CD4-positive, alpha-beta T cell treated with Interleukin-4 for 1 hour (primary cell): Measurements from ENCODE around the gene COL4A4.

ENCODE experiments used
- DNase-seq, 2 donors: peaks; one replicate each; pipeline ENCODE4 v3.0.0-alpha.2; 2020 to 2022

The COL4A4 gene

DNA sequence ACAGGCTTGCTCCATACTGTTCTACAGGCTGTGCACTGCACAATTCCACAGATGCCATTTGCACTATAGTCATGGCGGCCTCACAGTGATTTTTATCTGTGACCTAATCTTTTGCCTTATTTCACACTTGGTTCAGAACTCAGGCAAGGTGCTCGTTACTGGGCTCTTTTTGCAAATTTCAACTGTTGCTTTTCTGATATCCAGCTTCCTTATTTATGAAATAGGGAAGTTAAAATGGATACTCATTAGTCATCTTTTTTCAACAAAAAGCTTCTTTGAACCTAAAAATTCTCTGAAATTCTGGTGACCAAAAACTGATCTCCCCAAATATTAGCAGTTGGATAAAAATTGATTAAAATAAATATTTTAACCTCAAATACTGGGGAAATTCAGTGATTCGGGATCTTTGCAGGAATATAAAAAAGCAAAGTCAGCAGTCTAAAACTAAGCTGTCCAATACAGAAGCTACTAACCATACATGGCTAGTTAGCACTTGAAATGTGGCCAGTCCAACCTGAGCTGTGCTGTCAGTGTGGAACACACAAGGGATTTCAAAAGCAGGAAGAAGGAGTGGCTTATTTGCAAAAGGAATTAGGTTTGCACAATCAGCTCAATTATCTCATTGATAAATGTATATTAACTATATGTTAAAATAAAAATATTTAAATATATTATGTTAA lies 134.4 kb downstream of the COL4A4 start:
- no peak for DNase-seq

DNA sequence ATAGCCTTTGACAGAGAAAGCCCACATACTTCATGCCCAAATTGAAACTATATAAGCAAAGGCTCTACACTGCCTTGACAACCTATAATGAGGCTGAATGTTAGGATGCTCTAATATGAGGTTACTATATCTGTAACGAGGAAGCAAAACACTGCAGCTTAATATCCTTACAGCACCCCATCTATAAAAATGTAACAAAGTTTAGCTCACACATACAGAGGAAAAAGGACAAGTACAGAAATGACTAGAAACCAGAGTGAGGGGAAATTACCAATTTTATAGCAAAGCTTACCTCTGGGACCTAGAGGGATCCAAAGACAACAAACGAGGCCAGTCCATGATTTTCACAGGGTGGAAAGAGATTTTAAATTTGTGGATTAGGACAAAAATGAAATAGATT lies 138.5 kb downstream of the COL4A4 start:
- no peak for DNase-seq

DNA sequence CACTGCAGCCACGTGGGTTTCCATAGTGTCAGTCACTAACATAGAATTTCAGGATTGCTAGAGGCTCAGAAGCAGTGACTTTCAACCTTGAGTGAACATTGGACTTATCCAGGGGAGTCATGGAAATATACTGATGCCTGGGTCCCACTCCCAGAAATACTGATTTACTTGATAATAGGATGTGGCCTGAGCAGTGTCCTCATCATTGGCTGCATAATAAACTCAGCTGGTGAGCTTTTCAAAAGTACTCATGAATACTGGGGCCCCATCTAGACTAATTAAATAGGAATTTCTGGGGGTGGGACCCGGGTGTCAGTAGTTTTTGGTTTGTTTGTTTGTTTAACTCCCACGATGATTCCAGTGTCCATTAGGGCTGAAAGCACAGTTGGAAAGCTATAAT lies 141.4 kb downstream of the COL4A4 start:
- DNase-seq, result no peak

DNA sequence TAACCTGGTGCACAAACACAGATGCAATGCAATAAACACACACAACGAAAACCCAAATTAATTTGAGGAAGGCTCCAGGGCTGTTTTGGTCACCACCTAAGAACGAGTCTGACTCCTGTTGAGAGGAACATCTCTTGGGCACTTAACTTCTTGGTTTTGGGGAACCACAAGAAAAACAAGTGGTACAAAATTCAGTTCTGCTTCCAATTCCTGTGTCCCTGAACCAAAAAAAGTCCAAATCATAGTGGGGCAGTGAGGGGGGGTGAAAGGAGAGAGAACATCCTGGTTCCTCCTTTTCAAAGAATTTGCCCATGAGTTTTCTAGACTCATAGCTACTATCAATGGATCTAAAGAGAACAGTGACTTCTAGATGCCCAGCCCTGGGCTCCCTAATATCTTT lies 143.6 kb downstream of the COL4A4 start:
- DNase-seq, result no peak

DNA sequence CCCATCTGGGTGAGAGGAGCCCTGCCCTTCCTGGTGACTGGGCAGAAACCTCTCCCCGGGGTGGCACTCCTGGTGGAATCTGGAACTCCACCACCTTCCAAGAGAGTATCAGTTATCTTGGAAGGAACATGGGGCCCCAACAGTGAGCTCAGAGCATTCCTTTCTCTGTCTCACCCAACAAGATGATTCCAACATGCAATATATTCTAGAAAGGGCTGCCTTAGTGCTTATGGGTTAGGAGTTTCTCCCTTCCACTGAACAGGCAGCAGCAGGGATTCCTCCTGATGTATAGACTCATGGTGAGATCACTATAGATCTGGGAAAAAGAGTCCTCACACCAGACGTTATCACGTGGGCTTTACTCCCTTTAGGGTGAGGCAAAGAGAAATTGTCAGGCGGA lies 147.1 kb downstream of the COL4A4 start:
- DNase-seq, result no peak

DNA sequence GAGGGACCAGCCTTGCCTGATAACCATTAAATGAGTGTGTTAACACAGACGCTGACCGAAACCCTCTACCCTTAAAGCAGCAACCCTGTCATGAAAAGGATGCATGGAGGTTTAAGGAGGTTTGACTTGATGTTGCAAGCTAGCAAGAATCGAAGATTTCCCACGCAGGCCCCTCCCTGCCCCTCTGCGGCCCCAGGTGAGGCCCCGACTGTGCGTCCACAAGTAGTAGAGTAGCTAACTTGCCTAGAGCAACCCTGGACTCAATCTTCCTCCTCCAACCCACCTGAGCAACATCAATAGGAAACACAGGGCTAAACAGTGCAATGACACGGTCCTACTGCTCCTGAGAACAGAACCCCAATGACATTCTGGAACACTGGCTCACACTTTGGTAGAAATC lies 150.1 kb downstream of the COL4A4 start:
- no peak for DNase-seq

DNA sequence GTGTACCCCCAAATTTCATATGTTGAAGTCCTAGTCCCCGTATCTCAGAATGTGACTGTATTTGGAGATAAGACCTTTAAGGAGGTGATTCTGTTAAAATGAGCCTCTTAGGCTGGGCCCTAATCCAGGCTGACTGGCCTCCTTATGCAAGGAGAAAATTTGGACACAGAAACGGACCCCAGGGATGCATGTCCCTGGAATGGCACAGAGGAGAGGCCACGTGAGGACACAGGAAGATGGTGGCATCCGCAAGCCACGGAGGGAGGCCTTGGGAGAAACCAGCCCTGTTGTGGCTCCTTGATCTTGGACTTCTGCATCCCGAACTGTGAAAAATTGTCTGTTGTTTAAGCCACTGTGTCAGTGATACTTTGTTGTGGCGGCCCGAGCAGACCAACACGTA lies 150.7 kb downstream of the COL4A4 start:
- DNase-seq, result no peak

DNA sequence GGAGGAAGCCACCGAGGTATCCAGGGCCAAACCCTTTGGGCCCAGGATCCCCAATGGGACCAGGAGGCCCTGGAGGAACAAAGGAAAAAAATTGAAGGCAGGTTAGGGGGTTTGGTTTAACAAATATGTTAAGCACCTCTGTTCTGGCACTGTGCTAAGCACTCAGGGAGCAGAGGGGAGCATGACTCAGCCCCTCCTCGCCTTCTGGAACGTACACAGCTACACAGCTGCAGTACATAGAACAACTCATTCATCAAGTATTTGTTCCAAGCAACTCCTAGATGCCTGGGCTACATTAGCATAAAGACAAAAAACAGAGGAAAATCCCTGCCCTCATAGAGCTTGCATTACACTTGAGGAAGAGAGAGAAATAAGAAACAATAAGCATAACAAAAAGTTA lies 153.6 kb downstream of the COL4A4 start:
- no peak for DNase-seq

DNA sequence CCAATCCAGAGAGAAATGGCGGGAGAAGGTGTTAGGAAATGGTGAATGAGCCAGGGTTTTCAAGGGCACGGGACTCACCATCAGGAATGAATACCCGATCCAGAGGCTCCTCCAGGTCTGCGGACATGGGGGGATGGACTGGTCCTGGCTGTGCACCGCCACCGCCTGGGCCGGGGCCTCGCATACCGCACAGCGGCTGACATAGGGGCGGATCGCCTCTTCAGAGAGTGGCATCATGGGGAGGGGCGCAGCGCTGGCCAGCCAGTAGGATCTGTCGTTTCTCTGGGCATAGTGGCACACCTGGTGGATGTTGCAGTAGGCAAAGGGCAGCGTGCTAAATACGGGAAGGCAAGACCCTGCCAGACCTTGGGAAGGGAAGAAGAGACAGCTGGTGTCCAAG lies 156.1 kb downstream of the COL4A4 start:
- DNase-seq, result no peak

DNA sequence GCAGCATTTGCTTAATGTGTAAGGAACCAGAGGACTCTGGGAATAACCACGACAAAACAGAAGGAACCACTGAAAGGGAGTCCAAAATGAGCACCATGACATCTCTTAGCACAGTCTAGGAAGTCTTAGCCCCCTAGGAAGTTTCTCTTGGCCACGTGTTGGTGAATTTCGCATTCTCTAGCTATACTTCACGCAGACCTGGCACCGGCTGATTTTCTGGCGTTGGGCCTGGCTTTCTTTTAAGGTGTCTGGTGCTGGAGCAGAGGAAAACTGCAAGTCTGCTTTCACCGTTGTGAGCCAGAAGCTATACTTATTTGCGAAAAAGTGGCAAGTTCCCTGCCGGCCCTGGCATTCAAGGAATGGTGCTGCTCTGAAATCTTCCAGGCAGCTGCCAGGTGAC lies 156.9 kb downstream of the COL4A4 start:
- no peak for DNase-seq

DNA sequence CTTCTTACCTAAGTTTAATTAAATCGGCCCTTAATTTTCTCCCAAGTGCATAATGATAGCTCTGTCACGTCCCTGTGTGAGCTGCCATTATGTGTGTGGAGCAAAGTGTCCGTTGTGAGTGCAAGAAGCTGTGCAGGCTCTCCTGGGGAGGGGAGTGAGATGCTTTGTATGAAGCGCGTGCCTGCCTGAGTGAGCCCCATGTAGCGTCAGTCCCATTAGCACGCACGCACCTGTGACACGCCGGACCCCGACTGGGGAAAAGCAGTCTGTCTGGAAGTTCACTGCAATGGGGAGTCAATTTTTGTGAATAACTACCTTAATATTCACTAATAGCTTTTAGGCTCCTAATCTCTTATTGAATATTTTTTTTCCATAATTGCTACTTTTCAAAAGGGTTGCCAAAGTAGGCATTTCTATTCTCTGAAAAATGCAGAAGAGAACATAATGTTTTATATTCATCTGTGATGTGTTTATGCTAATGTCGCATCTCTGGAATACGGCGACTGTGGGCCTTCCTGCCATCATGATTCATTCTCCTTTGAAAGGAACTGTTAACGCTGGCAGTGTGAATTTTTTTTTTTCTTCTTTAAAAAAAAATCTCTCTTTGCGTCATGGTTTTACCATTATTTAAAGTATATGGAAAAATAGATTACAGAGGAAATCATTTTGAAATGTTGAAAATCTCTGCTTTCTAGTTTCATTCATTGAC lies 157.7 kb downstream of the COL4A4 start:
- DNase-seq, result no peak

DNA sequence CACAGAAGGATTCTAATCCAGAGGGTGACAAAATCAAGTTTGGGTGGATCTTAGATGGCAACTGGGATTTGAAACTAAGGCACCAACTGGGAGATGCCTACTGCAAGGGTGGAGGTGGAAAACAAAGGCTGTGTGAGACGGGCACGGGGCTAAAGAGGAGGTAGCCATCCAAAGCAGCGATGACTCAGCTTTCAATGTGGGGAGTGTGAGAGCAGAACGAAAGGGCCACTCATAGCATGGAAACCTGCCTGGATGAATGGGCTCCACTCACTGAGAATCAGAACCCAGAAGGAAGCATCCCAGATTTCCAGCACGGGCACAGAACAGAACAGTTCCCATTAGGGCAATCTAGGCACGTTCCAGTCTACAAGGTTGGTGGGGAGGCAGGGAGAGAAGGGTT lies 159.5 kb downstream of the COL4A4 start:
- no peak for DNase-seq

DNA sequence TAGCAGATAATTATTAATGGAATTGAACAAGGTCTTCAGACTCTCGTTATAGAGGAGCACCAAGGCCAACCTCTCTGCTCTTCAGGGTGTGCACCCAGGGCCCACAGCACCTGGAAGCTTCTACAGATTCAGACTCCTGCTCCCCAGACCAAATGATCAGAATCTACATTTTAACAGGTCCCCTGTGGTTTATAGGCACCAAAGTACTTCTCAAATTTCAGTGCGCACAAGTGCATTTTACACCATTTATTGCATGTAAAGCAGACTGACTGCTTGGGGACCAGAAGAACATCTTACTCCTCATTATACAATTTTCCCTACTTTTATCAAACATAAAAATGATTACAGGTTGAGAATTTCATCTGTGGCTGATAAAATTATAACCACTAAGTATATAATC lies 163.9 kb downstream of the COL4A4 start:
- DNase-seq, result no peak

DNA sequence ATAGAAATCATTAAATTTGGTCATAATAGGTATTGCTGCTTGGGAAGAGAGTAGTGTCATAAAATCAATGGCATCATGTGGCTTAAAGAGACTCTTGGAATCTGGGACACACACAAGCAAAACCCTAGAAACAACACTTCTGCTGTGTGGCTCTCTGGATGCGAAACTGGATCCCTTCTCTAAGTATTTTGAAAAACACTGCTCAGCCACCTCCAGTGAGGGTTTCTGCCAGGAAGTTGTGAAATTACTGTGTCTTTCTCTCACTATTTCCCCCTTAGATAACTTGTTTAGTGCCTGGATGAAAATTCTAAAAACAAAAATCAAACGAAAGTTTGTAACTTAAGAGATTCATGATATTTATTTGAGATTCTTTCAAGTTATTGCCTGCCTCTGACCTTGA lies 164.3 kb downstream of the COL4A4 start:
- DNase-seq, result no peak

DNA sequence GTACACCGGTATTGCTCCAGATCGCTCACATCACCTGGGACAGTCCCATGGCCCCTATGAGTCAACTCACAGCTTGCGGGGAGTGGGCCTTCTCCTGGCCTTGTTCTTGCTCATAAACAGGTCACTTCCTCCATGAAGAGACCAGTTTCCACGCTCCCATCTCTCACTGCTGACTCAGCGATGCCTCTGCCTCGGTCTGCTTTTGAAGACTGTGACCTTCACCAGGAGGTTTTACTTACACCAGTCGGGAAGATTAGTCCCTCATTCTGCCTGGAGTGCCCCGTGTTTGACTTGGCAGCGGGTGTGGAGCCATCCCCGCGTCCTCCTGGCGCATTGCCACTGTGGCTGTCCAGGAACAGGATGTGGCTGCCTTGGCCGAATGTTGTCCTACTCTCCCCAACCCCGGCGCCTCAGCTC lies 168.4 kb downstream of the COL4A4 start:
- DNase-seq, result no peak

DNA sequence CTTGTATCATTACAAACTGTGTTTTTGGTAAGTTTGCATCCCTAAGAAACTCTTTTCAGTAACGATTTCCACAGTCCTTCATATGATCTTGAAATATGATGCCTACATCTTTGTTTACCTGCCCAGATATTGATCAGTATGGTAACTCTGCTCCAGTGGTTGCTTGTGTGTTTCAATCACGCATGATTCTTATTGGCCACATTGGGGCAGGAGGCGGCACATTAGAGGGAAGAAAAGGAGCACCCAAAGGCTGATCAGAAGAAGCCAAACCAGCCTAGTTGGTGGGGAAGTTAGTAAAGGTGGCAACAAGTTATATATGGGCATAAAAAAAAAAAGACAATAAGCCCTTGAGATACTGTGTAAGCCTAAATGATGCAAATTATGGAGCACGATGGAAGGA lies 169.2 kb downstream of the COL4A4 start:
- DNase-seq, result no peak

DNA sequence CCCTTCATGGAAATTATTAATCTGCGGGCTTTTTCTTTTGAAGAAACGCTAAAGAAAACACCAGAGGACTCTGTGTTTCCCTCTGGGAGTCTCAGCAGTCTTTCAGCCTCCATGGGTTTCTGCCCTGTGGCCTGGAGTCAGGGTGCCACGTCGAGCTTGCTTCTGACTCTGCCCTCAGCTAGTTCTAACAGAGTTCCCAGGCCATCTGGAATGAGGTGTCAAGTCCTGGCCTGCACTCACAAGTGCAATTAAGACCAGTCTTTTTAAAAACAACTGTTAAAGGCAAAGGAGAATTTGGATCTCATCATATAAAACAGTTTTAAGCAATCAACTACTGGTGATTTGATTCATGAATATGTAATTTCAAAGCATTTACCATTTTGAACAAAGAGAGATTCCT lies 170.8 kb downstream of the COL4A4 start:
- DNase-seq, result no peak

DNA sequence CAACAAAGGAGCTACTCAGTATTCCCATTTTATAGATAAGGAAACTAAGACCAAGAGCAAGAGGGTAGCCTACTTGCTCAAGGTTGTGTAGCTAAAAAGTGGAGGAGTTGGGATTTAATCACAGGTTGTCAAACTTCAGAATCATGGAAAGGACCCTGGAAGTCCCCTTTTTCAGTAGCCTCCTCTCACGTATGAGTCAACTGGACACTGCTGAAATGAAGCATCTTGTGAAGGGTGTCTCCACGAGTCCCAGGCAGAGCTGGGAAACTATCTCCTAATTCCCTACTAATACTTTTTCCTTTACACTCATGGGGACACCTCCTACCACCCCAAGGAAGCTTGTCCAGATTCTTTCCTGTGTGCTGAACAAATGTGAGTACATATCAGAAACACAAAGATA lies 172.3 kb downstream of the COL4A4 start:
- no peak for DNase-seq

DNA sequence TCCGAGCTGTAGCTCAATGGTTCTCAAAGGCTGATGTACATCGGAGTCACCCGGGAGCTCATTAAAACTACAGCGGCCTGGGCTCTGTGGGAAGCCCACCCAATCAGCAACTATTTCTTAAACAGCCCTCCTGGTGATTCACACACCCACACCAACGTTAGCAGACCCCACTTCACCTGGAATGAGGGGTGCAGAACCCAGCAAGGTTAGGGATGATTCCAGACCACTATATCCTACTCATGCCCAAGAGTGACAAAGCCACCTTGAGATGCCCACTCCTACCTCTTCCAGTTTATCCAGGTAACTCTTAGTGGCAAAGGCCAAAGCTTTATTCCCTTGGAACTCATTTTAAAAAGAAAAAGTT lies 178.4 kb downstream of the COL4A4 start:
- no peak for DNase-seq

DNA sequence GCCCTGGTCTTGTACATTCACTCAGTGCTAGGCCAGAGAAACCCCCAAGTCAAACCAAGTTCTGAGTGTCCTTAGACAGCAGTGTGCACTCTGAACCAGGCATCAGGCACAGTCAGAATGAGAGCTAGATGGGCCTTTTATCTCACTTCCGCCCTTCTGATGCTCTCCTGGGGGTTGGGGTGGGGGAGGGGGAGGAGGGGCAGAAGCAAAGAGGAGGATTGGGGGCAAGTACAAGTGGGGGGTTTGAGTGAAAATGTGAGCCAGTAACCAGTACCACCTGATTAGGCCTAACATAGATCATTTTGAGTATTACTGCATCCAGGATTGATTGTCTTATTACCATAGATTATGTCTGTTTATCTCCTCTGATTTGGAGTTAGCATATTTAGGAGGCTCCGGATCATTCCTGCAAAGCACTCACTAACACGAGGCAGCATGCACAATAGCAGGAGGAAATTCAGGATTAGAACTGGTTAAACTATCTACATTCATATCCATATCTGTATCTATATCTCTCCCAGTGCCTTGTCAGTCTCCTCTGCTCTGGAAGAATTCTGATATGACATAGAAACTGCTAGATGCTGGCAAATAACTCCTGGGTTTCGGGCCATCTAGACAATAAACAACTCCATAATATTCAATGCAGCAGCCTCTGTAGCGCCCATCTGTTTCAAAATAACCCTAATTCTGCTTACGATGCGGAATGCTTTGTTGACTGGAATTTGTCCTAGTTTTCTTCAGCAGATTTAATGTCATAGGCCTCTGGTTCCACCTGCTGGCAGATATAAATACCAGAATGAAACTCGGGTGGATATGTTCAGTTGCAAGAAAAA lies 179.0 kb downstream of the COL4A4 start:
- peak in 1 of 2 donors; percentile 29 for DNase-seq

DNA sequence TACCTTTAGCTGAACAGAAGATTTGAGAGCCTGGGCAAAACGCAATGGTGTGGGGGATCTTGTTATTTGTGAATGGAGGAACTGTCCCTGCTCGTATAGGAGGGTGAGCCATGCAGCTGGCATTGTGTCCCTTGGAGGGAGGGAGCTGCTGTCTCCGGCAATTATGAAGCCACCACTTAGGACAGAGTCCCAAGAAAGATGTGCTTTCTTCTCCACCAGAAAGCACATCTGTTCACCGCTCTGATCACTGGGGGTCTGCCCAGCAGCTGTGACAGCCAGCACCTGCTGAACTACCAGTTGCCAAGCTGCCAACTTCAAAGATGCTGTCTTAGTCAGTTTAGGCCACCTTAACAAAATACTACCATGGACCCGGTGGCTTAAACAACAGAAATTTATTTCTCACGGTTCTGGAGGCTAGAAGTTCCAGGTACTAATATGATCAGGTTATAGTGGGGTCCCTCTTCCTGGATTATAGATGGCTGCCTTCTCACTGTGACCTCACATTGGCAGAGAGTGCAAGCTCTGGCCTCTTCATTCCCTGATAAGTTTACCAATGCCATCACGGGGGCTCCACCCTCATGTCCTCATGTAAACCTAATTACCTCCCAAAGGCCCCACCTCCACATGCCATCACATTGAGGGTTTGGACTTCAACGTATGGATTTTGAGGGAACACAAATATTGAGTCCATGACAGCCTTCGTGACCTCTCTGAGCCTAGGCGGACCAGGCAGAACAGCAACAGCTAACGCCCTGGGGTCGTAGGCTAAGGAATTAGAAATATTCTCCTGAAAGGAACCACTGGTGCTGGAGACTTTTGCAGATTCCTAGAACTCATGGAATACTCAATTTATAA lies 179.9 kb downstream of the COL4A4 start:
- DNase-seq, result no peak

DNA sequence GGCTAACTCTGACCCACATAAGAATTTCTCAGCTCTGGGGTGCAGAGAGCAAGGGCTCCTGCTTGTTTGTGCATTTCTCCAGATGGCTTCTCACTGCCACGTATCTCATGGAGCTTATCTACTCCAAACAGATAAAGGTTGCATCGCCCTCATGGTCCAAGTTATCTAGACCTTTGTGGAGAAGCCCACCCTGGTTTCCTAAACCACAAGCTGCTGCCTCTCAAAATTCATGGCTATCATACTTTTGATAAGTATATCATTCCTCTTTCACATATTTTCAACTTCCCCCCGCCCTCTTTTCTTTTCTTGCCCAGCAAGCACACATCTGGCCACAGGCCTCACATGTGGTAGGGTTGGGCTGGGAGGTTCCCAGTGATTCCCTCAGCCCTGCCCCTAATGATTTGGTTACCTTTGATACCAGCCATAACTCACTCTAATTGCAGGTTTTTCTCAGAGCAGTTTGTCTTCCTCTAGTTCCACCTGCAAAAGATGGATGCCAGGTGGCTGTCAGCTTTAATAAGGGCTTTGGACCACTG lies 182.1 kb downstream of the COL4A4 start:
- no peak for DNase-seq

DNA sequence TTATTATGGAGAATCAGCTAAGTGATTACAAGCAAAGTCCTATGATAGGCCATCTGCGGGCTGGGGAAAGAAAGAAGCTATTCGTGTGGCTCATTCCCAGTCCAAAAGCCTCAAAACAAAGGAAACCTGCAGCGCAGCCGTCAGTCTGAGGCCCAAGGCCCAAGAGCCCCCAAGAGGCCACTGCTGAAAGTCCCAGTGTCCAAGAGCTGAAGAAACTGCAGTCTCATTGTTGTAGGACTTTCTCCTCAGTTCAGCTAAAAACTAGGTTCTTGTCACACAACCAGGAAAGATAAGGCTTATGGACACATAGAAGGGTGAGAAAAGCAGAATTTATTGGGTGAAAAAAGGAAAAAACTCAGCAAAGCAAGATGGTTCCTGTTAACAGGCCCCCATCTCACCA lies 185.0 kb downstream of the COL4A4 start:
- no peak for DNase-seq
